Measurements from ENCODE around the gene ZNF12. TPM values are rescaled to one million over a fixed set of nuclear protein-coding genes. Genes with fewer than 3 reads are reported as not detected.
A peak's percentile ranks its signal among the peaks of the same experiment; 100 is the strongest.

Gene ZNF12
- polyA plus RNA-seq, 3 donors: 4.9 to 8.1 (median 5.7) TPM

DNA sequence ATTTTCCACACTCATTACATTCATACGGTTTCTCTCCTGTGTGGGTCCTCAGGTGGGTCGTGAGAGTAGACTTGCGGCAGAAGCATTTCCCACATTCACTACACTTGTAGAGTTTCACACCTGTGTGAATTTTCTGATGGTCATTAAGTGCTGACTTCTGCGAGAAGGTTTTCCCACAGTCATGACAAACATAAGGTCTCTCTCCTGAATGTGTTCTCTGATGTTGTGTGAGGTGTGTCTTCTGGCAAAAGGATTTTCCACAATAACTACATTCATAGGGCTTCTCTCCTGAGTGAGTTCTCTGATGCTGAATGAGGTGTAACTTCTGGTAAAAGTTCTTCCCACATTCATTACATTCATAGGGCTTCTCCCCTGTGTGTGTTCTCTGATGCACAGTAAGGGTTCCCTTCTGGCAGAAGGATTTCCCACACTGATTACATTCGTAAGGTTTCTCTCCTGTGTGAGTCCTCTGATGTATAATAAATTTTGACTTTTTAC is 15.1 kb downstream of the ZNF12 start:
- H3K9me3 ChIP-seq (replicated peaks in 1 of 2; ENCODE audit: control insufficient read depth in 1 of 2, insufficient read depth in 1 of 2, low read length in 2 of 2): peaks cover 54 to 100% of the 10 kb centered on the region in 2 donors
- peaks cover 85 to 100% of the 10 kb centered on the region in 2 donors for H3K36me3 ChIP-seq (replicated peaks in 1 of 2; ENCODE audit: control insufficient read depth in 1 of 2, insufficient read depth in 2 of 2, low read length in 2 of 2)
- no peaks in the 10 kb centered on the region for H3K27me3 ChIP-seq (ENCODE audit: control insufficient read depth in 2 of 2, insufficient read depth in 2 of 2, low read length in 2 of 2)
- Mint-ChIP-seq H3K9me3 (peaks cover 0 to 64% (median 56%) of the 10 kb centered on the region in 7 donors), H3K27ac (no peak overlapping the region), H3K4me3 (no peak overlapping the region), H3K27me3 (ENCODE audit: low read depth in 3 of 3) (peaks cover 0 to 2% (median 0%) of the 10 kb centered on the region in 3 donors), H3K36me3 (peaks cover 25 to 34% of the 10 kb centered on the region in 2 donors), H3K4me1 (no peaks in the 10 kb centered on the region)
- H2AFZ ChIP-seq (ENCODE audit: insufficient read depth, low read depth, low read length, poor library complexity, severe bottlenecking): no peak overlapping the region
- TF ChIP-seq, protein P1, sequence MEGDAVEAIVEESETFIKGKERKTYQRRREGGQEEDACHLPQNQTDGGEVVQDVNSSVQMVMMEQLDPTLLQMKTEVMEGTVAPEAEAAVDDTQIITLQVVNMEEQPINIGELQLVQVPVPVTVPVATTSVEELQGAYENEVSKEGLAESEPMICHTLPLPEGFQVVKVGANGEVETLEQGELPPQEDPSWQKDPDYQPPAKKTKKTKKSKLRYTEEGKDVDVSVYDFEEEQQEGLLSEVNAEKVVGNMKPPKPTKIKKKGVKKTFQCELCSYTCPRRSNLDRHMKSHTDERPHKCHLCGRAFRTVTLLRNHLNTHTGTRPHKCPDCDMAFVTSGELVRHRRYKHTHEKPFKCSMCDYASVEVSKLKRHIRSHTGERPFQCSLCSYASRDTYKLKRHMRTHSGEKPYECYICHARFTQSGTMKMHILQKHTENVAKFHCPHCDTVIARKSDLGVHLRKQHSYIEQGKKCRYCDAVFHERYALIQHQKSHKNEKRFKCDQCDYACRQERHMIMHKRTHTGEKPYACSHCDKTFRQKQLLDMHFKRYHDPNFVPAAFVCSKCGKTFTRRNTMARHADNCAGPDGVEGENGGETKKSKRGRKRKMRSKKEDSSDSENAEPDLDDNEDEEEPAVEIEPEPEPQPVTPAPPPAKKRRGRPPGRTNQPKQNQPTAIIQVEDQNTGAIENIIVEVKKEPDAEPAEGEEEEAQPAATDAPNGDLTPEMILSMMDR (IDR thresholded peaks at IDR 0.05): no peak
- H3K4me2 ChIP-seq (replicated peaks; ENCODE audit: extremely low read depth, low read length, poor library complexity, severe bottlenecking): no peak overlapping the region
- peak overlapping the region in 1 of 3 experiments; percentile 47 for H3K4me3 ChIP-seq (replicated peaks in 1 of 3; ENCODE audit: low read depth in 2 of 3, low read length in 3 of 3)
- H3K9ac ChIP-seq (ENCODE audit: insufficient read depth, low read length, poor library complexity, severe bottlenecking): no peak overlapping the region
- DNase-seq: no peak
- H4K20me1 ChIP-seq (ENCODE audit: insufficient read depth, low read length): no peaks in the 10 kb centered on the region
- no peak overlapping the region for H3K27ac ChIP-seq (ENCODE audit: low read depth in 1 of 2, low read length in 2 of 2)
- WGBS (ENCODE audit: insufficient coverage): no CpG with 5 or more reads among the region's 5 CpGs
- H3K4me1 ChIP-seq (ENCODE audit: control insufficient read depth in 1 of 2, insufficient read depth in 2 of 2, low read length in 2 of 2): no peaks in the 10 kb centered on the region
- no peaks in the 10 kb centered on the region for H3K79me2 ChIP-seq (ENCODE audit: insufficient read depth, low read length)
- intact Hi-C loops (cut with micrococcal nuclease): no loop called here

- H3K4me2 ChIP-seq (replicated peaks; ENCODE audit: extremely low read depth, low read length, poor library complexity, severe bottlenecking): no peak overlapping the region
- no peak overlapping the region for H3K9ac ChIP-seq (ENCODE audit: insufficient read depth, low read length, poor library complexity, severe bottlenecking)
- Mint-ChIP-seq H3K4me1 (no peaks in the 10 kb centered on the region), H3K9me3 (peaks cover 0 to 69% (median 62%) of the 10 kb centered on the region in 7 donors), H3K27ac (no peak overlapping the region), H3K36me3 (peaks cover 29 to 40% of the 10 kb centered on the region in 2 donors), H3K4me3 (no peak overlapping the region), H3K27me3 (ENCODE audit: low read depth in 3 of 3) (peaks cover 0 to 2% (median 0%) of the 10 kb centered on the region in 3 donors)
- H4K20me1 ChIP-seq (ENCODE audit: insufficient read depth, low read length): no peaks in the 10 kb centered on the region
- intact Hi-C loops (cut with micrococcal nuclease): no loop called here
- DNase-seq: no peak
- H3K79me2 ChIP-seq (ENCODE audit: insufficient read depth, low read length): no peaks in the 10 kb centered on the region
- H3K4me1 ChIP-seq (ENCODE audit: control insufficient read depth in 1 of 2, insufficient read depth in 2 of 2, low read length in 2 of 2): no peaks in the 10 kb centered on the region
- H3K4me3 ChIP-seq (replicated peaks in 1 of 3; ENCODE audit: low read depth in 2 of 3, low read length in 3 of 3): peak overlapping the region in 1 of 3 experiments; percentile 47
- peaks cover 55 to 100% of the 10 kb centered on the region in 2 donors for H3K9me3 ChIP-seq (replicated peaks in 1 of 2; ENCODE audit: control insufficient read depth in 1 of 2, insufficient read depth in 1 of 2, low read length in 2 of 2)
- H3K27me3 ChIP-seq (ENCODE audit: control insufficient read depth in 2 of 2, insufficient read depth in 2 of 2, low read length in 2 of 2): no peaks in the 10 kb centered on the region
- H3K27ac ChIP-seq (ENCODE audit: low read depth in 1 of 2, low read length in 2 of 2): no peak overlapping the region
- TF ChIP-seq, protein P1 (IDR thresholded peaks at IDR 0.05): no peak
- WGBS (ENCODE audit: insufficient coverage): no CpG with 5 or more reads among the region's 4 CpGs
- H3K36me3 ChIP-seq (replicated peaks in 1 of 2; ENCODE audit: control insufficient read depth in 1 of 2, insufficient read depth in 2 of 2, low read length in 2 of 2): peaks cover 81 to 98% of the 10 kb centered on the region in 2 donors
- no peak overlapping the region for H2AFZ ChIP-seq (ENCODE audit: insufficient read depth, low read depth, low read length, poor library complexity, severe bottlenecking)
Measured at GRCh38 chr7:6691103-6691502, 15.6 kb downstream of the ZNF12 start.

Measured in CD14-positive monocyte (primary cell).